ENCODE results near the gene FOXA3. TPM values are rescaled to one million over a fixed set of nuclear protein-coding genes. Genes with fewer than 3 reads are reported as not detected.

Gene FOXA3
- total RNA-seq, 1 donor from 2014 or later: not detected

- DNase-seq: no peak
- Histone ChIP-seq H3K9me3 (replicated peaks) (no peaks in the 10 kb centered on the region), H3K36me3 (peaks cover 62% of the 10 kb centered on the region), H3K27ac (replicated peaks) (no peak overlapping the region), H3K27me3 (ENCODE audit: low read depth) (no peaks in the 10 kb centered on the region), H3K4me1 (peaks cover 11% of the 10 kb centered on the region), H3K4me3 (no peak overlapping the region)
- no peak for TF ChIP-seq CTCF (IDR thresholded peaks at IDR 0.05; ENCODE audit: borderline replicate concordance)
- intact Hi-C loops (cut with micrococcal nuclease): no loop called here
Measured at GRCh38 chr19:45821570-45821969, 42.6 kb upstream of the FOXA3 start.

GRCh38 chr19:45822716-45823115, 41.4 kb upstream of the FOXA3 start:
- intact Hi-C loops (cut with micrococcal nuclease): no loop called here
- Histone ChIP-seq H3K27ac (replicated peaks) (no peak overlapping the region), H3K4me1 (peaks cover 5% of the 10 kb centered on the region), H3K36me3 (peaks cover 73% of the 10 kb centered on the region), H3K4me3 (no peak overlapping the region), H3K27me3 (ENCODE audit: low read depth) (no peaks in the 10 kb centered on the region), H3K9me3 (replicated peaks) (no peaks in the 10 kb centered on the region)
- no peak for DNase-seq
- TF ChIP-seq CTCF (IDR thresholded peaks at IDR 0.05; ENCODE audit: borderline replicate concordance): no peak

- peaks cover 5% of the 10 kb centered on the region for H3K4me1 ChIP-seq
- H3K4me3 ChIP-seq: no peak overlapping the region
- TF ChIP-seq CTCF (IDR thresholded peaks at IDR 0.05; ENCODE audit: borderline replicate concordance): no peak
- no peaks in the 10 kb centered on the region for H3K9me3 ChIP-seq (replicated peaks)
- no peak for DNase-seq
- intact Hi-C loops (cut with micrococcal nuclease): no loop called here
- H3K27ac ChIP-seq (replicated peaks): no peak overlapping the region
- no peaks in the 10 kb centered on the region for H3K27me3 ChIP-seq (ENCODE audit: low read depth)
- H3K36me3 ChIP-seq: peaks cover 78% of the 10 kb centered on the region
Measured at GRCh38 chr19:45823182-45823581, 40.9 kb upstream of the FOXA3 start.

- intact Hi-C loops (cut with micrococcal nuclease): no loop called here
- no peaks in the 10 kb centered on the region for H3K27me3 ChIP-seq (ENCODE audit: low read depth)
- no peak for TF ChIP-seq CTCF (IDR thresholded peaks at IDR 0.05; ENCODE audit: borderline replicate concordance)
- no peak overlapping the region for H3K27ac ChIP-seq (replicated peaks)
- H3K4me1 ChIP-seq: peaks cover 5% of the 10 kb centered on the region
- H3K9me3 ChIP-seq (replicated peaks): no peaks in the 10 kb centered on the region
- H3K4me3 ChIP-seq: no peak overlapping the region
- DNase-seq: no peak
- H3K36me3 ChIP-seq: peaks cover 87% of the 10 kb centered on the region
Measured at GRCh38 chr19:45824041-45824471, 40.1 kb upstream of the FOXA3 start.

GRCh38 chr19:45824531-45825262, 39.4 kb upstream of the FOXA3 start:
- Histone ChIP-seq H3K4me1 (peaks cover 5% of the 10 kb centered on the region), H3K27me3 (ENCODE audit: low read depth) (no peaks in the 10 kb centered on the region), H3K9me3 (replicated peaks) (no peaks in the 10 kb centered on the region), H3K27ac (replicated peaks) (no peak overlapping the region), H3K4me3 (no peak overlapping the region), H3K36me3 (peaks cover 92% of the 10 kb centered on the region)
- DNase-seq: no peak
- TF ChIP-seq CTCF (IDR thresholded peaks at IDR 0.05; ENCODE audit: borderline replicate concordance): no peak
- intact Hi-C loops (cut with micrococcal nuclease): no loop called here

All from left ventricle myocardium inferior (tissue), 1 donor.